Kidney glomerular epithelial cell (primary cell): ENCODE results near the gene JMJD1C.

Experiments
- DNase-seq: peaks from one replicate; lab custom pipeline; 2025; lab: John Stamatoyannopoulos, UW

JMJD1C gene

DNA sequence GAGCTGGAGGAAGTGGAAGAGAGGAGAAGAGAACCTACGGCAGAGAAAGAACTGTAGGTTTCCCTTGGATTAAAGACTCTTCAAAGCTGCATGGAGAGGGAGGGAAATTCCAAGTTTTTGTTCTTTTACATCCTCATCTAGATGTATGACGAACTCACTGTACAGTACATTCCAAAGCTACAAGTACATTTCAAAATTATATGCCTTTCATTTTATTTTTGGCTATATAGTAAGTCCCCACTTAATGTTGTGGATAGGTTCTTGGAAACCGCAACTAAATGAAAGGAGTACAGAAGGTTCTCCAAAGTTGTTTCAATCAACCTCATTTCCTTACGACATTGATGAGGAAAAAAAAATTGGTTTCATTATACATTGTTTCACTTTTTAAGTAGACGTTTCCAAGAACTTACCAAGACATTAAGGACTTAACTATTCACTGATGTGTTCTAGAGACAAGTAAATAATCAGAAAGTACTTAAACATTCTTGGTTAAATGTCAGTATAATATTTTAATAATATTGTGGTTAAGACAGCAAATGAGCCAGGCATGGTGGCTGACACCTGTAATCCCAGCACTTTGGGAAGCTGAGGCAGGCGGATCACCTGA is 16.1 kb upstream of the JMJD1C start:
- no peak for DNase-seq

GRCh38 chr10:63480237-63480636 is 14.5 kb upstream of the JMJD1C start:
- DNase-seq = no peak

- no peak for DNase-seq
Observed at GRCh38 chr10:63478564-63478963, 12.8 kb upstream of the JMJD1C start.

DNA sequence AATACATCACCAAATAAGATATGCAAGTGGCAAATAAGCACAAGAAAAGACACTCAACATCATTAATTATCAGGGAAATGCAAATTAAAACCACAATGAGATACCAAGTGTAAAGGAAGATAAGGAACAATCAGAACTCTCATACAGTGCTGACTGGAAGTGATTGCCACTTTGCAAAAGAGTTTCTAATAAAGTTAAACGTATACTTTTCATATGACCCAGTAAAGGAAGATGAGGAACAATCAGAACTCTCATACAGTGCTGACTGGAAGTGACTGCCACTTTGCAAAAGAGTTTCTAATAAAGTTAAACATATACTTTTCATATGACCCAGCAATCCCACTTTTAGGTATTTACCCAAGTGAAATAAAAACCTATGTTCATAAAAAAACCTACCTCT is 12.2 kb upstream of the JMJD1C start:
- no peak for DNase-seq

DNA sequence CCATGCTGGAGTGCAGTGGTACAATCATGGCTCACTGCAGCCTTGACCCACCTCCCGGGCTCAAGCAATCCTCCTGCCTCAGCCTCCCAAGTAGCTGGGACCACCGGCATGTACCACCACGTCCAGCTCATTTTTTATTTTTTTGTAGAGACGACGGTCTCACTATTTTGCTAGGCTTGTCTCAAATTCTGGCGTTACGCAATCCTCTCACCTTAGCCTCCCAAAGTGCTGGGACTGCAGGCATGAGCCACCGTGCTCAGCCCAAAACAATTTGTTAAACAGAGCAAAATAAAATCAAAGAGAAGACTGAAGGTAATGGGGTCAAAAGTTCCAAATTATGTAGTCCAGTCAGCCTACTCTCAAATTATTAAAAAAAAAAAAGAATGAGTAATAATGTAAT is 8.7 kb upstream of the JMJD1C start:
- no peak for DNase-seq

- DNase-seq = no peak
Observed at GRCh38 chr10:63470928-63471327, 5.2 kb upstream of the JMJD1C start.

DNA sequence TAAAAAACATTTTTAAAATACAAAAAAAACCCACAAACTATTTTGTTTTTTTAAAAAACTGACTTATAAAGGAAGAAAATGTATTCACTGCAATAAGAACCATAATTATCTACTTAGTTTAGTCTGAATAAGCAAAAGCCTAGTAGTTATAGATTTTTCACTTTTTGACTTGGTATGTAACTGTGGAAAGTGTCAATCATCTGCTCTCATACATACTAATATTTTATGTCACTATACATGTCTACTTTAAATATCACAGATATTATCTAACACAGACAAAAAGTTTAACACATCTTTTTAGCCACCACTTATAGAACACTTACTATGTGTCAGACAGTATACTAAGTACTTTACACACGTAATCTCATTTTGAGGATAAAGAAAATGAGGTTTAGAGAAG is 3.2 kb upstream of the JMJD1C start:
- no peak for DNase-seq

GRCh38 chr10:63467841-63468240 is 2.1 kb upstream of the JMJD1C start:
- DNase-seq = no peak

DNA sequence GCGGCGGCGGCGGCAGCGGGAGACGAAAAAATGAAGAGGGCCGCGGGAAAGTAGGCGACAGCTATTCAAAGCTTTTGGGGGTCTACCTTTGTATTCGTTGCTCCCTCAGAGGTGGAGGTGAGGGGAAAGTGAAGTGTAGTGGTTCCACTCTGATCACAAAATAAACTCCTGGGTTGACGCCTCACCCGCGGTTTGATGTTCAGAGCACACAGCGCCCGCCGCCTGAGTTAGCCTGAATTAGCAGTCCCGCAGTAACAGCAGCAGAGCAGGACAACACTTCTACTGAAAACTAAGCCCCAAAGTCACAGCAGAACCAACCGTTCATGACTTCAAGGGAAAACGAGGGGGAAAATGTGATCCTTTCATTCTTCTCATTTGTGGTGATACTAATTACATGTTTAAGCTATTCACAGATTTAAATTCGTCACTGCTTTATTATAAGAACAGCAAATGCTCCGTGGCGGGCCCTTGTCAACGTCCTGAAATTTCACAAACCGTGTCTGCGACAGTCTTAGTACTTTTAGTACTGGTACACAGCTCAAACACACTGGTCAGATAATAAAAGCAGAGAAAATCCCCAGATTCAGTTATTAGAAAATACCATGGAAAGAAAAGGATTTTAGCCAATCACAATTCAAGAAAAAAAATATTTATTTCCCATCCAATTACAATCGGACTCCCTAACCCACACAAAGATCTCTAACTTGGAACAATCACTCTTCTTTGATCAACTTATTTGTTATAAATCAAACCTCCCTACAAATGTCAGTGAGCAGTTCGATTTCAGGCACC is 563 bp upstream of the JMJD1C start:
- peak; percentile 67 for DNase-seq

- DNase-seq = peak; percentile 49
Observed at GRCh38 chr10:63464402-63465292, 1.1 kb downstream of the JMJD1C start.

DNA sequence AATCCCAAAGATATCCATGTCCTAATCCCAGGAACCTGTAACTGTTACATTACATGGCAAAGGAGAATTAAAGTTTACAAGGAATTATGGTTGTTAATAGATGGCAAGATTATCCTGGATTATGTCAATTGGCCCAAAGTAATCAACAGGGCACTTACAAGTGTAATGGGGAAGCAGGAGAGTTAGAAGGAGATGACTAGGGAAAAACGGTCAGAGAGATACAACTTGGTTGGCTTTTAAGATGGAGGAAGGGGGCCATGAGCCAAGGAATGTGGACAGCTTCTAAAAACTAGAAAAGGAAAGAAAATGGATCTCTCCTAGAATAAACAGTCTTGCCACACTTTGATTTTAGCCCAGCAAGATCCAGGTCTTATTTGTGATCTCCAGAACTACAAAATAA is 3.3 kb downstream of the JMJD1C start:
- DNase-seq = no peak

DNA sequence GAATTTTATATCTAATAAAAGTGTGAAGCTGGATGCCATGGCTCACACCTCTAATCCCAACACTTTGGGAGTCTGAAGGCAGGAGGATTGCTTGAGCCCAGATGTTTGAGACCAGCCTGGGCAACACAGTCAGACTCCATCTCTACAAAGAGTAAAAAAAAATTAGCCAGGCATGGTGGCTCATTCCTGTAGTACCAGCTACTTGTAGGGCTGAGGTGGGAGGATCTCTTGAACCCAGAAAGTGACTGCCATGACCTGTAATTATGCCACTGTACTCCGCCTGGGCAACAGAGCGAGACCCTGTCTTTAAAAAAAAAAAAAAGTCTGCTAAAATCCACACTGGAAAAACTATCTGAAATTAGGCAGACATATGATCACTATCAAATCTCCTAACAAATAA is 7.6 kb downstream of the JMJD1C start:
- no peak for DNase-seq

DNA sequence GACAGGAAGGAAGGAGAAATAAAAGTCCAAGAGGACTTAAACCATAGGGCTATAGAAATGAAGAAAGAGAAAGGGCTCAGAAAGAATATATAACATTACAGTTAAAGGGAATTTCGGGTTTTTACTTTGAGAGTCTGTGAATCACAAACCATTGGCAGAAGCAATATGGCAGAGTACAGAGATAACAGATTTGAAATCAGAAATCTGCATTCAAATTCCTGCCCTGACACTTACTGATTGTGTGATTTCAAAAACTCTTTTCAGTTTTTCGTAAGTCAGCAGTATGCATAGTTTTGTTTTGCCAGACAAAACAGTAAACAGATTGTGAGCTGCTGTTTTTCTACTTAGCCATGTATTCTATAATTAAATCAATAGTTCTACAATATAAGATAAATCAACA is 8.2 kb downstream of the JMJD1C start:
- no peak for DNase-seq

DNA sequence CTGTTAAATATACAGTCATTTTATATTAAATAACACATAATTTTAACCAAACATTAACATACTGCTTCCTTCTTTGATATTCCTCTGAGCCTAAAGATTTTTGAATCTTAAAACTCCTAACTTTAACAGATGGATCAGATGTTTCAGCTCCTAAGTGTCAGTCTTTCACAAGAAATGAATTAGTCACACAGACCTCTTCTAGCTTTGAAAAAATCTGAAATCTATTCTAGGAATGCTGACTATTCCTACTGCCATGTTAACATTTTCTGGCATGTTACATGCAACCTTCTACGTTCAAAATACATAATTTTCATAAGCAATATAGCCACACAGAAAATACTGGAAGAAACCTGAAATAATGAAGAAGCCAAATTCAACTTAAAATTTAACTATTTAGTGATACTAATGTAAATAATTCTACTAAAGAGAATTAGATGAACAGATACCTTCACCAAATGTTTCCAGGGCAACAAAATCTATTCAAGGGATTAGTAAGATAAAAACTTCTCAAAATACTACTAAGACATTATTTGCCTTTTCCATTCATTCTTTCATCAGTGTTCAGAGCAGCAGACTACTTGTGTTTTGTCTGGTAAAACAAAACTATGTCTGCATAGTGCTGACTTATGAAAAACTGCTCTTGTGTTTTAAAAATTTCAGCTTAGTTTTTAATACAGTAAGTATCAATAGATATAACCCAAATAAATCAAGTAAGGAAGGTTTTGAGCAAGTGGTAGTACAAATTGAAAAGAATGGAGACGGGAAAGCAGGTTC is 9.2 kb downstream of the JMJD1C start:
- DNase-seq = peak; percentile 37

- no peak for DNase-seq
Observed at GRCh38 chr10:63455507-63455906, 10.3 kb downstream of the JMJD1C start.

DNA sequence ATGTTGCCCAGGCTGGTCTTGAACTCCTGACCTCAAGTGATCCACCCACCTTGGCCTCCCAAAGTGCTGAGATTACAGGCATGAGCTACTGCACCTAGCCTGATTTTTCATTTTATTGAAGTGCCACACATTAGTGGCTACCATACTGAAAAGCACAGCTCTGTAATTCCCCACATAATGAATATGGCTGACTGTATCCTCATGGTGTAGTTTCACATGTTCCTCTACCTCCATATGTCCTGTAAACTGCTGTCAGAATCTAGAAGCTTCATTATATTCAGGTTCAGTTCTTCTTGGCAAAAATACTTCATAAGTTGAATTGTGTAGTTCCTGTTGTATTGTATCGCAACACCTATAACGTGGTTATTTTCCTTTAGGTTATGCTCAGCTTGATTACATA is 11.1 kb downstream of the JMJD1C start:
- DNase-seq = no peak

- DNase-seq = no peak
Observed at GRCh38 chr10:63452524-63452923, 13.3 kb downstream of the JMJD1C start.

GRCh38 chr10:63446716-63447440 is 18.9 kb downstream of the JMJD1C start:
- DNase-seq = no peak

DNA sequence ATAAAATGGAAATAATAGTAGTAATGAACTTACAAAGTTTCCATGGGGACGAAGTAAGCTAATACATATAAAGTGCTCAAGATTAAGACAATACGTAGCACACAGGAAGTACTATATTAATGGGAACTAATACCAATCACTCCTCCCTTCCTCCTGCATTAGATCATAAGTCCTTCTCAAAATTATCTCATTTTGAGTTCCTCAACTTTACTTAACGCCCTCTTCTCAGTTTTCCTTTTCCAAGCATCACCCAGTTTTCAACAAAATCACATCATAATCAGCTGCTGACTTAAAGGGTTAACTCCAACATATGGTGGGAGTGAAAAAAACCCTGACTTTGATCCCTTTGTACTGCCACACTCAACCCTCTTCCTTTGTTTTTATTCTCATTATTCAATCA is 24.4 kb downstream of the JMJD1C start:
- DNase-seq = no peak

- DNase-seq = no peak
Observed at GRCh38 chr10:63439607-63440006, 26.2 kb downstream of the JMJD1C start.
